ENCODE data around the gene EP400.

Gene EP400

DNA sequence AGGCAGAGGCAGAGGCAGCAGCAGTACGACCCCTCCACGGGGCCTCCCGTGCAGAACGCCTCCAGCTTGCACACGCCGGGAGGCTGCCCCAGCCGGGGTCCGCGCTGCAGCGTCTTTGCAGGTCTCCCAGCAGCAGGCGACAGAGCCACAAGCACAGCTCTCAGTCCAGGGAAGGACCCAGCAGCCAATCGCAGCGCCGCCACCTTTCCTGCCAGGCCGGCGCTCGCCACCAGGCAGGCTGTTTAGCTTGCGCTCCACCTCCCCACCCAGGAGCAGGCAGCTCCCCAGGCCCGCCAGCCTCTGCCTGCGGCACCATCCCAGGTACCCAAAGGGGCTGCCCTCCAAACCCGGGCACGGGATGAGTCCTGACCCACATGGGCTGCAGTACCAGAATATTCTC lies 169.1 kb downstream of the EP400 start:
- no peaks in the 10 kb centered on the region for H3K4me1 Mint-ChIP-seq
- no peak overlapping the region for H3K4me3 Mint-ChIP-seq
- H3K27me3 Mint-ChIP-seq: no peaks in the 10 kb centered on the region
- ATAC-seq (no peak), DNase-seq (no peak)
- no peaks in the 10 kb centered on the region for H3K9me3 Mint-ChIP-seq
- H3K27ac Mint-ChIP-seq: no peak overlapping the region

DNA sequence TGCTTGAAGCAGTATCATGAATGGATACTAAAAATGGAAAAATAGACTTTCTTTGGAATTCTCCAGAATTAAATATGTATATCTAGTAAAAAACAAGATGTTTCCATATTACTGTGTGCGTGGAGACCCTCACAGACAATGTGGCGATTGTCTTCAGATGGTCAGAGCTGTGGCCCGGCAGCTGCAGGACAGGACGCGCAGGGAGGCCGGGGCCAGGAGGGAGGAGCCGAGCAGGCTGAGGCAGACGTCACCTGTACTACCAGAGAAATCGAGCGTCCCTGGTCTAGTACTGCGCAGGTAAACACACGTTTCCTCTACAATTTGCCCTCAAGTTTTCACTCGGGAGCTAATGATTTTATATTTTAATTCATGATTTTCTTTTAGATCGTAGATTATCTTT lies 171.5 kb downstream of the EP400 start:
- Mint-ChIP-seq H3K4me3 (no peak overlapping the region), H3K27me3 (no peaks in the 10 kb centered on the region), H3K4me1 (no peaks in the 10 kb centered on the region), H3K9me3 (no peaks in the 10 kb centered on the region), H3K27ac (no peak overlapping the region)
- DNase-seq (no peak), ATAC-seq (no peak)

DNA sequence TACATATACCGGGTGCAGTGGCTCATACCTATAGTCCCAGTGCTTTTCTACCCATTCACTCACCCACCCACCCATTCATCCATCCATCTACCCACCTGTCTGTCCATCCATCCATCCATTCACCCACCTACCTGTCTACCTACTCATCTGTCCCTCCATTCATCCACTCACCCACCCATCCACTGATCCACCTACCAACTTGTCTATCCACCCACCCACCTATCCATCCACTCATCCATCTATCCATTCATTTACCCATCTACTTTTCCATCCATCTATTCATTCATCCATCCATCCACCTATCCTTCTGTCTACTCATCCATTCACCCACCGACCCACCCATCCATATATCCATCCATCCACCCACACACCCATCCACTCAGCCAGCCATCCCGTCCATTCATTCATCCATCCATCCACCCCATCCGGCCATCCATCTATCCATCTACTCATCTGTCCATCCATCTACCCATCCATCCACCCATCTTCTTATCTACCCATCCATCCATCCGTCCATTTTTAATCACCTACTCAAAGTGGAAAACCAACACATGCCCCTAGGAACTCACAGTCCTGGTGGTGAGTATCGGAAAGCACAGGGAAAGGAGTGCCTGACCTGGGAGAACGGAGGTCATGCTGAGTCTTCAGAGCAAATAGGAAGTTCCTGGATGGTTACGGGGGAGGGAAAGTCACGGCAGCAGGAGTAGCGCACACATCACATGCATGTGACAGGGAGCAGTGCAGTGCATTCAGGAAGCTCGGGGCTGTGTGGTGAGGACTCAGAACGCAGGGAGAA lies 174.4 kb downstream of the EP400 start:
- Mint-ChIP-seq H3K27me3 (no peaks in the 10 kb centered on the region), H3K4me1 (no peaks in the 10 kb centered on the region), H3K9me3 (peaks cover 2 to 5% of the 10 kb centered on the region in 2 donors), H3K4me3 (no peak overlapping the region), H3K27ac (no peak overlapping the region)
- no peak for DNase-seq
- ATAC-seq: no peak

DNA sequence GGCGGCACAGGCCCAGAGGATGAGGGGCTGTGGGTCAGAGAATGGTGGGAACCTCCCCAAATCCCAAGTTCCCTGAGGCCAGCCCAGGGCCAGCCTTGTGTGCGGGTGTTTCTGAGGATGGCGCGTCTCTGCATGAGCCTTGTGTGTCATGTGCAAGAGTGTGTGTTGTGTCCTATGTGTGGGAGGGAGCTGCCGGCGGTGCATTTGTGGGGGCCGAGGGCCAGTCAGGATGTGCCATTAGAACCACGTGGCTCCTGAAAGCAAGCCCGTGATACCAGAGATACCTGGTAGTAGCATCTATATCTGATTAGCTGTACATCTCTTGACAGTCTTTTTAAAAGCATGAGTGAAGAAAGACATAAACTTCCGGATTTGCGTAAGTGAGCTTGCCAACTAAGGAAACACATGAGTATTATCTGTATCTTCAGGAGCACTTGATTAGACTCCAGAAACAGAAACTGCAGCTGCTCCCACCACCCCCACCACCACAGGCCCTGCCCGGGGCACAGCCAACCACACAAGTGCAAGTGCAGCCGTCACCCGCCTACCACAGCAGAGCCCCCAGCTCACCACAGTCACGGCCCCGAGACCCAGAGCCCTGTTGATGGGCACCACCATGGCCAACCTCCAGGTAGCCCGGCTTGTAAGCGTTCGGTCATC lies 175.2 kb downstream of the EP400 start:
- Mint-ChIP-seq H3K9me3 (peaks cover 5 to 9% of the 10 kb centered on the region in 2 donors), H3K4me1 (no peaks in the 10 kb centered on the region), H3K4me3 (no peak overlapping the region), H3K27ac (no peak overlapping the region), H3K27me3 (no peaks in the 10 kb centered on the region)
- peak; percentile 50 for ATAC-seq
- no peak for DNase-seq

DNA sequence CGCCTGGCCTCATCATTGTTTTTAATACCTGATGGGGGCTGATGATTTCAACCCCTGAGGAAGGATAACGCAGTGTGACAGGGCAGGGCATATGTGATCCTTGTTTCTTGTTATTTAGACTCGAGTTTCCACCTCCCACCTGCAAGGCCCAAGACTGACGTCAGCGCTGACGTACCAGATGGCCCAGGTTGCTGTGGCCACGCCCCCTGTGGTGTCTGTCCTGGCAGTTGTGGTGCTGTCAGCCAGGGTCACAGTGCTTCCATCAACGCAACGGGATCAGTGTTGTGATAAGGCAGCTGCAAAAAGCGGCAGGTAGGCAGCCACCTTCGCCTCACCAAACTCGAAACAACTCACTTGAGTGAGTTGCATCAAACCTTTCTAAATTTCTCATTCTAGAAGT lies 176.0 kb downstream of the EP400 start:
- no peak for ATAC-seq

DNA sequence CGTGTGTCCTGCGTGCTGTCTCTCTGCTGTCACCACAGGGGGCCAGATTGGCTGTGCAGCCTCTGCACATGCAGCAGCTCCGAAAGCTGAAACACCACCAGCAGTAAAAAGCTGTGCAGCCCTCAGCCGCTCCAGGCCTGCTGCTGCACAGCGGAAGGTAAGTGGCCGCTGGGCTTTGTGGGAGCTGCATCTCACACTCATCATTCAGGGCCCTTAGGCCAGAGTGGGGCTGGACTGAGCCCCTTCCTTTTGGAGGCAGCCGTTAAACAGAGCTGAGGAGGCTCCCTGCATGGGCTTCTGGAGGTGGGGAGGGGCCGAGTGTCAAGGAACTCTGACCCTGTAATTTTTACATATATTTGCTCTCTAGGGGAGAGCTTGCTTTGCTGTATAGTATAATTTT lies 177.3 kb downstream of the EP400 start:
- peaks cover 5 to 9% of the 10 kb centered on the region in 2 donors for H3K9me3 Mint-ChIP-seq
- H3K4me3 Mint-ChIP-seq: no peak overlapping the region
- no peaks in the 10 kb centered on the region for H3K27me3 Mint-ChIP-seq
- no peak overlapping the region for H3K27ac Mint-ChIP-seq
- DNase-seq (no peak), ATAC-seq (no peak)
- no peaks in the 10 kb centered on the region for H3K4me1 Mint-ChIP-seq

More for the DNA sequence above, 176.0 kb downstream of the EP400 start:
- Mint-ChIP-seq H3K4me3 (no peak overlapping the region), H3K27me3 (no peaks in the 10 kb centered on the region), H3K9me3 (peaks cover 5 to 9% of the 10 kb centered on the region in 2 donors), H3K4me1 (no peaks in the 10 kb centered on the region), H3K27ac (no peak overlapping the region)
- DNase-seq: no peak

DNA sequence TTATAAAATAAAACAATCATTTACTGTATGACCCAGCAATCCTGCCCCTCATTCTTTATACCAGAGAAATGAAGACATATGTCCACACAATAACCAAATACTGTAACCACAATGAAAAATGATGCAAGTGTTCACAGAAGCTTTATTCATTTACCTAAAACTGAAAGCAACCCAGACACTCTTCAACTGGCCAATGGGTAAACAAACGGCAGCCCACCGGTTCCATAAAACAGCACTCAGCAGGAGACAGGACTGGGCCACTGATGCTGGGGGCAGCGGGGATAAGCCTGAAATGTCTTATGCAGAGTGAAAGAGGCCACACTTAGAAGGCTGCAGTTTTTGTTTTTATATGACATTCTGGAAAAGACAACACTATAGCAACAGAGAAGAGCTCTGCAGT lies 179.3 kb downstream of the EP400 start:
- no peaks in the 10 kb centered on the region for H3K4me1 Mint-ChIP-seq
- H3K4me3 Mint-ChIP-seq: no peak overlapping the region
- ATAC-seq: no peak
- peak overlapping the region in 1 of 2 donors; percentile 77 for H3K27ac Mint-ChIP-seq
- H3K27me3 Mint-ChIP-seq: no peaks in the 10 kb centered on the region
- H3K9me3 Mint-ChIP-seq: peaks cover 5 to 9% of the 10 kb centered on the region in 2 donors
- no peak for DNase-seq

DNA sequence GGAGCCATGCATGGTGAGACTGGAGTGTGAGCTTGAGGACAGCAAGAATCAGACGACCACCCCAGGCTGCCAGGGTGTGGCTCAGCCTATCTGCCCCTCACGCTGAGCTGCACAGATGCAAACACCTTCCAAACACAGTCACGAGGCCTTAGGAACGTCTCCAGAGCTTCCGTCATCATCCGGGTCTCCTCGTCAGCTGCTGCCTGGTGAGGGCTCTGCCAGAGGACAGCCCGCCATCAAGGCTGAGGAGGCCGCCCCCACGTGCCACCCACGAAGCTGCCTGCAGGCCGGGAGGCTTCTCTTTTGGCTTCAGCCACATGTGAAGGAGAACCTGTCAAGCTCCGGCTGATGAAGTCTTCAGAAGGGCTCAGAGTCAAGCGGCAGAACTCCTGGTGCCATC lies 180.9 kb downstream of the EP400 start:
- no peaks in the 10 kb centered on the region for H3K27me3 Mint-ChIP-seq
- H3K4me3 Mint-ChIP-seq: no peak overlapping the region
- ATAC-seq (no peak), DNase-seq (no peak)
- H3K9me3 Mint-ChIP-seq: peaks cover 5 to 9% of the 10 kb centered on the region in 2 donors
- H3K4me1 Mint-ChIP-seq: no peaks in the 10 kb centered on the region
- no peak overlapping the region for H3K27ac Mint-ChIP-seq
